Astrocyte (in vitro differentiated cells and primary cell): ENCODE data around the gene DPH1. TPM values are rescaled to one million over a fixed set of nuclear protein-coding genes. Genes with fewer than 3 reads are reported as not detected.

Experiments used
- DNase-seq: peaks from one replicate; pipeline ENCODE4 v3.0.0-alpha.2; 2010; ENCODE audit warnings: low read depth
- FAIRE-seq: peaks from 2 replicates; lab custom pipeline; 2011; peaks lifted over from hg19 to GRCh38; lab: Jason Lieb, UNC
- H2AFZ ChIP-seq: 2 replicates; pipeline ENCODE4 v1.6.0; 2012; ENCODE audit warnings: low read depth, low read length, inconsistent platforms
- H3K27ac ChIP-seq: 2 replicates; pipeline ENCODE4 v1.5.1; 2011; ENCODE audit warnings: low read depth, low read length, inconsistent platforms
- H3K27me3 ChIP-seq: 2 replicates; pipeline ENCODE4 v1.6.0; 2011; ENCODE audit warnings: low read length, inconsistent platforms; ENCODE audit not compliant: insufficient read depth
- H3K36me3 ChIP-seq: 2 replicates; pipeline ENCODE4 v1.5.1; 2011; ENCODE audit warnings: low read length, inconsistent platforms; ENCODE audit not compliant: insufficient read depth
- H3K4me1 ChIP-seq: 2 replicates; pipeline ENCODE4 v1.5.1; 2011; ENCODE audit warnings: low read length, inconsistent platforms; ENCODE audit not compliant: insufficient read depth
- H3K4me2 ChIP-seq: 2 replicates; pipeline ENCODE4 v1.6.0; 2012; ENCODE audit warnings: low read length, inconsistent platforms
- H3K4me3 ChIP-seq: 2 replicates; pipeline ENCODE4 v1.5.1; 2011; ENCODE audit warnings: low read depth, mild to moderate bottlenecking, low read length, inconsistent platforms; ENCODE audit not compliant: insufficient read depth
- H3K79me2 ChIP-seq: 2 replicates; pipeline ENCODE4 v1.6.0; 2012; ENCODE audit warnings: mild to moderate bottlenecking, low read length, inconsistent platforms; ENCODE audit not compliant: insufficient read depth
- H3K9ac ChIP-seq: 2 replicates; pipeline ENCODE4 v1.6.0; 2012; ENCODE audit warnings: mild to moderate bottlenecking, low read length, inconsistent platforms
- H3K9me3 ChIP-seq: 2 replicates; pipeline ENCODE4 v1.5.1; 2012; ENCODE audit warnings: low read depth, mild to moderate bottlenecking, low read length, inconsistent platforms; ENCODE audit not compliant: insufficient read depth
- H4K20me1 ChIP-seq: 2 replicates; pipeline ENCODE4 v1.6.0; 2012; ENCODE audit warnings: low read length, inconsistent platforms; ENCODE audit not compliant: insufficient read depth
- H3K27ac Mint-ChIP-seq: one replicate; pipeline ENCODE4 v1.8.0; 2021; ENCODE audit warnings: mild to moderate bottlenecking, mixed read lengths; ENCODE audit not compliant: unreplicated experiment
- H3K27me3 Mint-ChIP-seq: one replicate; pipeline ENCODE4 v1.8.0; 2021; ENCODE audit warnings: low read depth, mixed read lengths; ENCODE audit not compliant: unreplicated experiment
- H3K36me3 Mint-ChIP-seq: one replicate; pipeline ENCODE4 v1.8.0; 2021; ENCODE audit warnings: low read depth, mixed read lengths; ENCODE audit not compliant: unreplicated experiment
- H3K4me1 Mint-ChIP-seq: one replicate; pipeline ENCODE4 v1.8.0; 2021; ENCODE audit warnings: low read depth, mixed read lengths; ENCODE audit not compliant: unreplicated experiment
- H3K4me3 Mint-ChIP-seq: one replicate; pipeline ENCODE4 v1.8.0; 2021; ENCODE audit warnings: mild to moderate bottlenecking, moderate library complexity, mixed read lengths; ENCODE audit not compliant: unreplicated experiment
- H3K9me3 Mint-ChIP-seq: one replicate; pipeline ENCODE4 v1.8.0; 2021; ENCODE audit warnings: mild to moderate bottlenecking, mixed read lengths; ENCODE audit not compliant: unreplicated experiment
- EZH2 ChIP-seq: IDR thresholded peaks from 2 replicates; pipeline ENCODE4 v1.6.1; 2012; ENCODE audit warnings: mild to moderate bottlenecking, low read length, inconsistent platforms; ENCODE audit not compliant: insufficient read depth
- total RNA-seq: library from RNA; stranded (reverse); gene quantifications from 2 replicates; pipeline ENCODE4 v1.2.1, GENCODE V29; 2021
- TF ChIP-seq, protein P1 (sequence below): IDR thresholded peaks from 2 replicates; pipeline ENCODE4 v1.5.1; 2011; ENCODE audit warnings: low read depth, mild to moderate bottlenecking, inconsistent platforms, low read length, moderate library complexity; ENCODE audit not compliant: insufficient read depth

Gene DPH1
- total RNA-seq, 1 donor from 2014 or later, result 25.8 TPM

DNA sequence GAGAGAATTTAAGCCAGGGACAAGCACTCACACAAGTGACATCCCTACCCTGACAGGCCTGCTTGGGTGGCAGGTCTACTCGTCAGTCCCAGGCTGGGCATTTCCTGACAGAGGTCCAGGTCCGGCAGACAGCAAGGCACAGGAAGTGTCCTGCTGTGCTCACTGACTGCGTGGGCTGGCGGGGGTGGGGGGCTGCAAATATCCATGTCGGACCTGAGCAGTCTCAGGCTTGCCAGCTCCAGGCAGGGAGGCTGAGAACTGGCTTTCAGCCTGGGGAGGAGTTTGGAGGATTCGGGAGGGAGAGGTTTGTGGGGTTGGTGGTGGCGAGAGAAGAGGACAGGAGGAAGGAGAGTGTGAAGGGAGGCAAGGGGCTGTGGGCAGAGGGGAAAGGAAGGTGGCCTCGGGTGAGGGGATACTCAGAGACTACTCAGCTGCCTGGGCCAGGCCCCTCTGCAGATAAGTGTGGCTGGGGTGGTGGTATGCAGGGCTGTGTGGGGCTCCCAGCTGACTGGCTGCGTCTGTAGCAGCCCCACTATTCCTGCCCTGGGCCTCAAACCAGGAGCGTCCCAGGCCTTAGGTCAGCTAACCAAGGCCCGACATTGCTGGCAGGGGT, 32.7 kb downstream of the DPH1 start:
- Mint-ChIP-seq H3K27me3 (no peaks in the 10 kb centered on the region), H3K36me3 (peaks cover 27% of the 10 kb centered on the region), H3K4me3 (peak overlapping the region; percentile 76), H3K9me3 (peaks cover 2% of the 10 kb centered on the region), H3K4me1 (peaks cover 58% of the 10 kb centered on the region), H3K27ac (peak overlapping the region; percentile 97)
- DNase-seq, result no peak
- no peaks in the 10 kb centered on the region for H3K9me3 ChIP-seq
- no peak overlapping the region for H2AFZ ChIP-seq
- TF ChIP-seq, protein P1, sequence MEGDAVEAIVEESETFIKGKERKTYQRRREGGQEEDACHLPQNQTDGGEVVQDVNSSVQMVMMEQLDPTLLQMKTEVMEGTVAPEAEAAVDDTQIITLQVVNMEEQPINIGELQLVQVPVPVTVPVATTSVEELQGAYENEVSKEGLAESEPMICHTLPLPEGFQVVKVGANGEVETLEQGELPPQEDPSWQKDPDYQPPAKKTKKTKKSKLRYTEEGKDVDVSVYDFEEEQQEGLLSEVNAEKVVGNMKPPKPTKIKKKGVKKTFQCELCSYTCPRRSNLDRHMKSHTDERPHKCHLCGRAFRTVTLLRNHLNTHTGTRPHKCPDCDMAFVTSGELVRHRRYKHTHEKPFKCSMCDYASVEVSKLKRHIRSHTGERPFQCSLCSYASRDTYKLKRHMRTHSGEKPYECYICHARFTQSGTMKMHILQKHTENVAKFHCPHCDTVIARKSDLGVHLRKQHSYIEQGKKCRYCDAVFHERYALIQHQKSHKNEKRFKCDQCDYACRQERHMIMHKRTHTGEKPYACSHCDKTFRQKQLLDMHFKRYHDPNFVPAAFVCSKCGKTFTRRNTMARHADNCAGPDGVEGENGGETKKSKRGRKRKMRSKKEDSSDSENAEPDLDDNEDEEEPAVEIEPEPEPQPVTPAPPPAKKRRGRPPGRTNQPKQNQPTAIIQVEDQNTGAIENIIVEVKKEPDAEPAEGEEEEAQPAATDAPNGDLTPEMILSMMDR, result no peak
- no peak for TF ChIP-seq EZH2
- no peak for FAIRE-seq
- peaks cover 9% of the 10 kb centered on the region for H3K36me3 ChIP-seq
- H4K20me1 ChIP-seq, result peaks cover 15% of the 10 kb centered on the region
- H3K4me3 ChIP-seq, result no peak overlapping the region
- peak overlapping the region; percentile 46 for H3K4me2 ChIP-seq
- peak overlapping the region; percentile 93 for H3K9ac ChIP-seq
- no peaks in the 10 kb centered on the region for H3K27me3 ChIP-seq
- peak overlapping the region; percentile 99 for H3K27ac ChIP-seq
- H3K79me2 ChIP-seq, result peaks cover 66% of the 10 kb centered on the region
- peaks cover 90% of the 10 kb centered on the region for H3K4me1 ChIP-seq

DNA sequence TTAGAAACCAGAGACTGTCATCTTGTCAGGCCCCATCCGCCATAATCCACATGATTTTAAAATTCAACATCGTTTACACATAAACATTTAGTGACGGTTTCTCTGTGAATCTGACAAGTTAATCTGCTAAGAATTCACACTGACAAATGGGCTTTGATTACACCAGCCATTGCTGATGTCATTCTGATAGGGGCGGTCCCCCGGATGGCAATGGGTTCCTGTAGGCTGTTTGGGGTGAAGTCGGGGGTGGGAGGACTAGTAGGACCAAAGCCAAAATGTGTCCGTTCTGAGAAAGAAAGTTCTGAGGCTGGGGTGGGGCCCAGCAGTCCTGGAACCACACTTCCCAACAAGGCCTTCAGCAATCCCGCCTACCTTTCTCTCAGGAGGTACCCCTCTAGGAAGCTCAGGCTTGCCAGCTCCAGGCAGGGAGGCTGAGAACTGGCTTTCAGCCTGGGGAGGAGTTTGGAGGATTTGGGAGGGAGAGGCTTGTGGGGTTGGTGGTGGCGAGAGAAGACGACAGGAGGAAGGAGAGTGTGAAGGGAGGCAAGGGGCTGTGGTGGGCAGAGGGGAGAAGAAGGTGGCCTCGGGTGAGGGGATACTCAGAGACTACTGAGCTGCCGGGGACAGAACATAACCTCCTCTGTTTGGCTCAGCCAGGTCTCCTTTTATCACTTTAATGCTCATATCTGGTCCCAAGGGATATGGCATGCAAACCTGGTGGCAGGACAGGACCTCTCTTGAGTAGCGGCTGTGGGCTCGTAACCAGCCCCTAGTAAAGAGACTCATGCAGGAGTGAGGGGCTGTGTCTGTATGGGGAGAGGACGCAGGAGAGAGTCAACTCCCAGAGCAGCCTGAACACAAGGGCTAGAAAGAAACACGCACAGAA, 33.6 kb downstream of the DPH1 start:
- H3K36me3 Mint-ChIP-seq, result peaks cover 25% of the 10 kb centered on the region
- Histone ChIP-seq H3K9ac (peak overlapping the region; percentile 93), H3K36me3 (peaks cover 9% of the 10 kb centered on the region), H3K4me3 (no peak overlapping the region), H3K27ac (peak overlapping the region; percentile 99), H3K27me3 (no peaks in the 10 kb centered on the region), H2AFZ (no peak overlapping the region), H3K4me1 (peaks cover 92% of the 10 kb centered on the region), H3K9me3 (no peaks in the 10 kb centered on the region), H3K4me2 (peak overlapping the region; percentile 46), H3K79me2 (peaks cover 57% of the 10 kb centered on the region), H4K20me1 (peaks cover 7% of the 10 kb centered on the region)
- DNase-seq, result peak; percentile 72
- peak overlapping the region; percentile 14 for H3K4me3 Mint-ChIP-seq
- FAIRE-seq, result peak; percentile 32
- H3K27ac Mint-ChIP-seq, result peak overlapping the region; percentile 97
- TF ChIP-seq EZH2, result no peak
- TF ChIP-seq, protein P1, result no peak
- peaks cover 2% of the 10 kb centered on the region for H3K9me3 Mint-ChIP-seq
- peaks cover 66% of the 10 kb centered on the region for H3K4me1 Mint-ChIP-seq
- H3K27me3 Mint-ChIP-seq, result no peaks in the 10 kb centered on the region
